ENCODE results near the gene LRRC37A. TPM values are rescaled to one million over a fixed set of nuclear protein-coding genes. Genes with fewer than 3 reads are reported as not detected.
"Not testable (repeated sequence)": the region's sequence is repeated elsewhere in the genome, so short reads cannot be mapped to it uniquely, and the experiment has no call there.

The LRRC37A gene
- polyA plus RNA-seq (2012; rRNA removed), result 1.6 and 1.8 TPM in 2 replicates
- 0.94 and 1.4 TPM in 2 replicates for polyA plus RNA-seq (2012; cell fraction: cytosol; rRNA removed)
- 3.8 and 5.4 TPM in 2 replicates for polyA plus RNA-seq (2012; cell fraction: nucleus; rRNA removed)

DNA sequence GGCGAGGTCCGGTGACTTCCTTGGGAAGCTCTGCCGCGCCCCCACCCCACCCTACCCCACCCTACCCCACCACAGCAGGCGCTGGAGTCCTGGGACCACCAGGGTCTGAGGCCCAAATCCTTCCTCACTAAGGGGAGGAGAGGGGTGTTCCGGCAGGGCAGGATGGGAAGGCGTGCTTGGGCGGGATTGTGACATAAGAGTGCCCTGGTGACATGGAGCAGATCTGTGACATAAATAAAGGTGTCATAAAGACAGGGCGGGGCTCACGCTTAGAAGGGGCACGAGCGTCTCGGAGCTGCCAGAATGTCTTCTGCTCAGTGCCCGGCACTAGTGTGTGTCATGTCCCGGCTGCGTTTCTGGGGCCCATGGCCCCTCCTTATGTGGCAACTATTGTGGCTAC, at the start of gene LRRC37A:
LRRC37A (plus strand) TSS at position 301 of the 400 bp plus-strand sequence; CDS start at position 304, 3 bp downstream.
- H3F3A ChIP-seq (replicated peaks; ENCODE audit: insufficient read depth); POLR2A ChIA-PET; H3K36me3 ChIP-seq (replicated peaks in 1 of 2; ENCODE audit: control insufficient read depth in 1 of 2, insufficient read depth in 2 of 2, low read length in 1 of 2); H3K9me3 ChIP-seq; H4K20me1 ChIP-seq (ENCODE audit: insufficient read depth); H3K9ac ChIP-seq; H3K79me2 ChIP-seq (ENCODE audit: insufficient read depth); DNase-seq; H3K4me2 ChIP-seq; H3K27me3 ChIP-seq (ENCODE audit: insufficient read depth); CTCF ChIA-PET; H2AFZ ChIP-seq (ENCODE audit: low read depth); H3K4me3 ChIP-seq (ENCODE audit: low read depth in 2 of 2, low read length in 1 of 2); H3K27ac ChIP-seq (ENCODE audit: low read depth in 2 of 2, low read length in 1 of 2); H3K4me1 ChIP-seq (ENCODE audit: control insufficient read depth in 1 of 2, insufficient read depth in 2 of 2, low read depth in 1 of 2, low read length in 1 of 2); H3K9me2 ChIP-seq: not testable (repeated sequence)
- no CpG with 5 or more reads among the region's 16 CpGs for WGBS (ENCODE audit: low lambda C conversion rate)

DNA sequence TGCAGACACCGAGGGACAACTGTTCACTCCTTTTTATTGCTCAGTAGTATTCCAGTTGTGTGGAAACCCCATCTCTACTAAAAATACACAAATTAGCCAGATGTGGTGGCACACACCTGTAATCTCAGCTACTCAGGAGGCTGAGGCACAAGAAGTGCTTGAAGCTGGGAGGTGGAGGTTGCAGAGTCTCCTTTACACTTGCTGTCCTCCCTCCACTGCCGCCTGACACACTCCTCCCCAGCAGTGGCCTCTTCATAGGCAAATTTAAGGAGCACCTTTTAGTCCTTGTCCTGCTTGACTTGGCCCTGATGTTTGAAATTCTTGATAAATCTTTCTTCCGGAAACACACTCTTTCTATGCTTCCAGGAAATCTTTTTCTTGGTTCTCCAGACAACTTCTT, 45.8 kb upstream of the LRRC37A start:
- H3K4me3 ChIP-seq (ENCODE audit: low read depth in 2 of 2, low read length in 1 of 2); CTCF ChIA-PET; H3K36me3 ChIP-seq (replicated peaks in 1 of 2; ENCODE audit: control insufficient read depth in 1 of 2, insufficient read depth in 2 of 2, low read length in 1 of 2); H3K9me3 ChIP-seq; H3K27me3 ChIP-seq (ENCODE audit: insufficient read depth); H3F3A ChIP-seq (replicated peaks; ENCODE audit: insufficient read depth); POLR2A ChIA-PET; H3K9ac ChIP-seq; DNase-seq; H3K9me2 ChIP-seq; H3K4me1 ChIP-seq (ENCODE audit: control insufficient read depth in 1 of 2, insufficient read depth in 2 of 2, low read depth in 1 of 2, low read length in 1 of 2); H3K27ac ChIP-seq (ENCODE audit: low read depth in 2 of 2, low read length in 1 of 2); H3K4me2 ChIP-seq; H2AFZ ChIP-seq (ENCODE audit: low read depth); H3K79me2 ChIP-seq (ENCODE audit: insufficient read depth); H4K20me1 ChIP-seq (ENCODE audit: insufficient read depth): not testable (repeated sequence)
- WGBS (ENCODE audit: low lambda C conversion rate), result 76% methylated on average over 3 of the region's 3 CpGs

GRCh38 chr17:46252804-46253203, 42.1 kb upstream of the LRRC37A start:
- H3K4me1 ChIP-seq (ENCODE audit: control insufficient read depth in 1 of 2, insufficient read depth in 2 of 2, low read depth in 1 of 2, low read length in 1 of 2); H3K36me3 ChIP-seq (replicated peaks in 1 of 2; ENCODE audit: control insufficient read depth in 1 of 2, insufficient read depth in 2 of 2, low read length in 1 of 2); H3K4me3 ChIP-seq (ENCODE audit: low read depth in 2 of 2, low read length in 1 of 2); H3K9me2 ChIP-seq; H3K9ac ChIP-seq; POLR2A ChIA-PET; CTCF ChIA-PET; H3K4me2 ChIP-seq; H4K20me1 ChIP-seq (ENCODE audit: insufficient read depth); H3K9me3 ChIP-seq; H3K27me3 ChIP-seq (ENCODE audit: insufficient read depth); H3K79me2 ChIP-seq (ENCODE audit: insufficient read depth); DNase-seq; H2AFZ ChIP-seq (ENCODE audit: low read depth); H3K27ac ChIP-seq (ENCODE audit: low read depth in 2 of 2, low read length in 1 of 2); H3F3A ChIP-seq (replicated peaks; ENCODE audit: insufficient read depth): not testable (repeated sequence)
- WGBS (ENCODE audit: low lambda C conversion rate), result 91% methylated on average over 22 of the region's 31 CpGs

- TF ChIP-seq RAD21 (IDR thresholded peaks at IDR 0.05; ENCODE audit: low read length) (peak; percentile 31; the same call in 1 of the 2 replicates), SMC3 (IDR thresholded peaks at IDR 0.05; ENCODE audit: low read depth, low read length) (0 out of 2 replicates have a peak, but pooled peaks have one; percentile 20), CTCF (IDR thresholded peaks at IDR 0.05) (peak; percentile 74)
- H2AFZ ChIP-seq (ENCODE audit: low read depth); H3K79me2 ChIP-seq (ENCODE audit: insufficient read depth); H3K4me3 ChIP-seq (ENCODE audit: low read depth in 2 of 2, low read length in 1 of 2); H3K4me1 ChIP-seq (ENCODE audit: control insufficient read depth in 1 of 2, insufficient read depth in 2 of 2, low read depth in 1 of 2, low read length in 1 of 2); H3F3A ChIP-seq (replicated peaks; ENCODE audit: insufficient read depth); H4K20me1 ChIP-seq (ENCODE audit: insufficient read depth); H3K9me3 ChIP-seq; H3K27me3 ChIP-seq (ENCODE audit: insufficient read depth); H3K36me3 ChIP-seq (replicated peaks in 1 of 2; ENCODE audit: control insufficient read depth in 1 of 2, insufficient read depth in 2 of 2, low read length in 1 of 2); H3K27ac ChIP-seq (ENCODE audit: low read depth in 2 of 2, low read length in 1 of 2); H3K9ac ChIP-seq; H3K4me2 ChIP-seq; H3K9me2 ChIP-seq; POLR2A ChIA-PET: not testable (repeated sequence)
- peak; percentile 75 for DNase-seq
- CTCF ChIA-PET, result interaction anchor here (1.0 kb wide), 1 partner anchor 14 kb away, joined by 4 read pairs; no protein-coding TSS in a partner anchor
- WGBS (ENCODE audit: low lambda C conversion rate), result 30% methylated on average over 6 of the region's 8 CpGs
These were observed 41.2 kb upstream of the LRRC37A start for GRCh38 chr17:46253722-46254121.

DNA sequence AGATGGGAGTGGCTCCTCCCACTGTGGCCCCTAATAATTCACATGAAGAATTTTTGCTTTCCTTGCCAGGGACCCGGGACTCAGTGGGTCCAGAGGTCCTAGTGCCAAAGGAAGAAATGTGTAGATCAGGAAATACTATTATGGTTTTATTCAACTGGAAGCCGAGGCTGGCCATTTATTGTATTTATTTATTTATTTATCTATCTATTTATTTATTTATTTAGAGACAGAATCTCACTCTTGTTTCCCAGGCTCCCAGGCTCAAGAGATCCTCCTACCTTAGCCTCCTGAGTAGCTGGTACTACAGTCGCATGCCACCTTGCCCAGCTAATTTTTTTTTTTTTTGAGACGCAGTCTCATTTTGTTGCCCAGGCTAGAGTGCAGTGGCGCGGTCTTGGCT, 40.7 kb upstream of the LRRC37A start:
- CTCF ChIA-PET, result interaction anchor here (1.0 kb wide), 1 partner anchor 13 kb away, joined by 4 read pairs; no protein-coding TSS in a partner anchor
- H3K4me3 ChIP-seq (ENCODE audit: low read depth in 2 of 2, low read length in 1 of 2); H3K4me1 ChIP-seq (ENCODE audit: control insufficient read depth in 1 of 2, insufficient read depth in 2 of 2, low read depth in 1 of 2, low read length in 1 of 2); H3K79me2 ChIP-seq (ENCODE audit: insufficient read depth); H3K4me2 ChIP-seq; H3K36me3 ChIP-seq (replicated peaks in 1 of 2; ENCODE audit: control insufficient read depth in 1 of 2, insufficient read depth in 2 of 2, low read length in 1 of 2); DNase-seq; H3K9ac ChIP-seq; POLR2A ChIA-PET; H4K20me1 ChIP-seq (ENCODE audit: insufficient read depth); H3K27ac ChIP-seq (ENCODE audit: low read depth in 2 of 2, low read length in 1 of 2); H2AFZ ChIP-seq (ENCODE audit: low read depth); H3F3A ChIP-seq (replicated peaks; ENCODE audit: insufficient read depth); H3K27me3 ChIP-seq (ENCODE audit: insufficient read depth); H3K9me2 ChIP-seq; H3K9me3 ChIP-seq: not testable (repeated sequence)
- WGBS (ENCODE audit: low lambda C conversion rate), result 92% methylated on average over 5 of the region's 6 CpGs

DNA sequence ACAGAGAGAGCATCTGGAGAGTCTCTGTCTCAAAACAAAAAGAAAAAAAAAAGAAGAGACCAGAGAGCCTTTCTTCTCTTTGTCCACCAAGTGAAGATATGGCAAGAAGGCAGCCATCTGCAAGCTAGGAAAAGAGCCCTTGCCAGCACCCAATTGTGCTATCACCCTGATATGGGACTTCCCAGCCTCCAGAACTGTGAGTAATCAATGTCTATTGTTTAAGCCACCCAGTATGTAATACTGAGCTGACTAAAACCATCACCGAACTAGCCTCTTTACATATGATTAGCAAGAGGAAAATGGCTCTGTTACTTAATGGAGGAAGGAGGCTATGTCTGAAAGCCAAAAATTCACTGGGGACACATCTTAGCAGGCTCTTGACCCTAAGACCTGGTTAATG, 38.6 kb upstream of the LRRC37A start:
- POLR2A ChIA-PET; H3K36me3 ChIP-seq (replicated peaks in 1 of 2; ENCODE audit: control insufficient read depth in 1 of 2, insufficient read depth in 2 of 2, low read length in 1 of 2); H3K79me2 ChIP-seq (ENCODE audit: insufficient read depth); DNase-seq; H3K4me3 ChIP-seq (ENCODE audit: low read depth in 2 of 2, low read length in 1 of 2); H3K4me1 ChIP-seq (ENCODE audit: control insufficient read depth in 1 of 2, insufficient read depth in 2 of 2, low read depth in 1 of 2, low read length in 1 of 2); H3K4me2 ChIP-seq; H2AFZ ChIP-seq (ENCODE audit: low read depth); H3K27me3 ChIP-seq (ENCODE audit: insufficient read depth); H3F3A ChIP-seq (replicated peaks; ENCODE audit: insufficient read depth); H3K9ac ChIP-seq; H3K9me3 ChIP-seq; H3K27ac ChIP-seq (ENCODE audit: low read depth in 2 of 2, low read length in 1 of 2); H3K9me2 ChIP-seq; H4K20me1 ChIP-seq (ENCODE audit: insufficient read depth): not testable (repeated sequence)
- whole genome bisulfite sequencing (ENCODE audit: low lambda C conversion rate), result 95% methylated on average over 1 of the region's 1 CpG
- CTCF ChIA-PET, result interaction anchor here (0.6 kb wide), 2 partner anchors 31 to 63 kb away, joined by 3 read pairs; no protein-coding TSS in a partner anchor

Measured in SK-N-SH (cell line).